Esophagus squamous epithelium (tissue), 5 donors: ENCODE measurements around the gene STAMBP. TPM values are rescaled to one million over a fixed set of nuclear protein-coding genes. Genes with fewer than 3 reads are reported as not detected.
"Not testable (repeated sequence)": the region's sequence is repeated elsewhere in the genome, so short reads cannot be mapped to it uniquely, and the experiment has no call there.

Source experiments
- DNase-seq: peaks from one replicate; lab custom pipeline; 2025; lab: John Stamatoyannopoulos, UW
- H3K27ac ChIP-seq, 4 donors: fragments of 200-600 bp; sonication (generic); one replicate each; pipeline ENCODE4 v1.5.1; 2016 to 2019; ENCODE audit warnings: mild to moderate bottlenecking in 1 of 4
- H3K27me3 ChIP-seq, 4 donors: fragments of 200-600 bp; sonication (generic); 1 replicate in 3 of 4; 2 replicates in 1 of 4; pipeline versions ENCODE4 v1.5.1 to v1.6.0; 2017 to 2021; ENCODE audit warnings: antibody characterized with exemption in 1 of 4
- H3K36me3 ChIP-seq, 3 donors: fragments of 200-600 bp; sonication (generic); one replicate each; pipeline ENCODE4 v1.5.1; 2016 to 2019
- H3K4me1 ChIP-seq, 3 donors: fragments of 200-600 bp; sonication (generic); one replicate each; pipeline ENCODE4 v1.5.1; 2017 to 2019
- H3K4me3 ChIP-seq, 4 donors: fragments of 200-600 bp; sonication (generic); 1 replicate in 3 of 4; 2 replicates in 1 of 4; pipeline ENCODE4 v1.5.1; 2016 to 2019; ENCODE audit warnings: mild to moderate bottlenecking in 2 of 4, moderate library complexity in 1 of 4
- H3K9me3 ChIP-seq, 3 donors: fragments of 200-600 bp; sonication (generic); one replicate each; pipeline ENCODE4 v1.5.1; 2016 to 2019
- CTCF ChIP-seq, 6 experiments: fragments of 450-650 bp in 4 of 6; fragments of 200-600 bp in 2 of 6; sonication (generic) in 2 of 6; IDR thresholded peaks; one replicate each; pipeline ENCODE4 v1.5.1; 2016 to 2019; ENCODE audit warnings: antibody characterized with exemption in 6 of 6, mild to moderate bottlenecking in 4 of 6, moderate library complexity in 4 of 6
- POLR2A ChIP-seq, 4 donors: fragments of 450-650 bp; IDR thresholded peaks; one replicate each; pipeline ENCODE4 v1.6.1; 2017; ENCODE audit warnings: antibody characterized with exemption in 4 of 4, mild to moderate bottlenecking in 4 of 4, moderate library complexity in 3 of 4
- WGBS, 2 donors: methylation state at CpG; one replicate each; pipeline ENCODE4 v1.1.5; 2018; 5-methylcytosine and 5-hydroxymethylcytosine counted together
- intact Hi-C: fragments of 100-400 bp; cut with DNase I; formaldehyde crosslinking; loops from one replicate; pipeline ENCODE4 v1.15.0; 2022
- total RNA-seq, 4 donors: library from RNA; depleted of rRNA; stranded (reverse); fragments of >200 nt; gene quantifications; one replicate each; pipeline ENCODE4 v1.1.0, GENCODE V29; 2016
- donor health status: DM: yes; HTN: yes; CAD: no.

Gene STAMBP
- total RNA-seq, 4 donors from 2014 or later = 23.5 to 36.8 (median 32.5) TPM

- Histone ChIP-seq H3K4me1 (peaks cover 0 to 12% (median 4%) of the 10 kb centered on the region in 3 donors), H3K27me3 (no peaks in the 10 kb centered on the region), H3K4me3 (no peak overlapping the region), H3K36me3 (peaks cover 0 to 49% (median 15%) of the 10 kb centered on the region in 3 donors), H3K27ac (peak overlapping the region in 1 of 4 donors; percentile 23), H3K9me3 (no peaks in the 10 kb centered on the region)
- intact Hi-C loops = no loop called here
- TF ChIP-seq CTCF (IDR thresholded peaks at IDR 0.05) (no peak), POLR2A (IDR thresholded peaks at IDR 0.05) (no peak)
- no peak for DNase-seq
- WGBS, 2 donors = 71 to 84% methylated on average over 9 of the region's 9 CpGs
Observed at GRCh38 chr2:73868204-73868978, 39.6 kb downstream of the STAMBP start.

GRCh38 chr2:73870084-73870483 lies 41.3 kb downstream of the STAMBP start:
- Histone ChIP-seq H3K9me3 (no peaks in the 10 kb centered on the region), H3K36me3 (peaks cover 0 to 32% (median 6%) of the 10 kb centered on the region in 3 donors), H3K4me3 (no peak overlapping the region), H3K4me1 (peaks cover 0 to 12% (median 4%) of the 10 kb centered on the region in 3 donors), H3K27ac (peak overlapping the region; percentile 22 to 79 (median 71)), H3K27me3 (no peaks in the 10 kb centered on the region)
- DNase-seq = no peak
- no peak for TF ChIP-seq CTCF (IDR thresholded peaks at IDR 0.05)
- TF ChIP-seq POLR2A (IDR thresholded peaks at IDR 0.05) = no peak
- 23 to 39% methylated on average over 3 to 4 of the region's 4 CpGs for WGBS, 2 donors
- intact Hi-C loops = no loop called here

- H3K27me3 ChIP-seq = no peaks in the 10 kb centered on the region
- intact Hi-C loops = no loop called here
- TF ChIP-seq CTCF (IDR thresholded peaks at IDR 0.05) (no peak), POLR2A (IDR thresholded peaks at IDR 0.05) (no peak)
- peaks cover 0 to 15% (median 0%) of the 10 kb centered on the region in 3 donors for H3K4me1 ChIP-seq
- WGBS, 2 donors = 24 to 32% methylated on average over 9 of the region's 9 CpGs
- H3K27ac ChIP-seq = peak overlapping the region in 3 of 4 donors; percentile 13 to 44 (median 24)
- peaks cover 0 to 5% (median 0%) of the 10 kb centered on the region in 3 donors for H3K36me3 ChIP-seq
- no peak for DNase-seq
- no peaks in the 10 kb centered on the region for H3K9me3 ChIP-seq
- peak overlapping the region in 1 of 4 donors; percentile 16 for H3K4me3 ChIP-seq
Observed at GRCh38 chr2:73877071-73877802, 48.5 kb downstream of the STAMBP start.

GRCh38 chr2:73877984-73878383 lies 49.2 kb downstream of the STAMBP start:
- Histone ChIP-seq H3K27ac (peak overlapping the region in 3 of 4 donors; percentile 13 to 44 (median 14)), H3K4me1 (peaks cover 0 to 15% (median 0%) of the 10 kb centered on the region in 3 donors)
- H3K27me3 ChIP-seq, DNase-seq, intact Hi-C loops, H3K4me3 ChIP-seq, H3K36me3 ChIP-seq, H3K9me3 ChIP-seq: not testable (repeated sequence)
- WGBS, 2 donors = 91 to 93% methylated on average over 4 to 5 of the region's 5 CpGs

GRCh38 chr2:73885406-73885805 lies 56.6 kb downstream of the STAMBP start:
- intact Hi-C loops = no loop called here
- no peak overlapping the region for H3K4me3 ChIP-seq
- H3K4me1 ChIP-seq = no peaks in the 10 kb centered on the region
- DNase-seq = no peak
- WGBS, 2 donors = 49 to 73% methylated on average over 2 of the region's 2 CpGs
- H3K27ac ChIP-seq = no peak overlapping the region
- no peaks in the 10 kb centered on the region for H3K36me3 ChIP-seq
- TF ChIP-seq CTCF (IDR thresholded peaks at IDR 0.05) = no peak
- TF ChIP-seq POLR2A (IDR thresholded peaks at IDR 0.05) = no peak
- H3K27me3 ChIP-seq = no peaks in the 10 kb centered on the region
- no peaks in the 10 kb centered on the region for H3K9me3 ChIP-seq
